Sigmoid colon (tissue), 4 donors: ENCODE measurements around the gene TANGO6.

ENCODE experiments used
- EP300 ChIP-seq, 4 donors: sonication (generic); formaldehyde crosslinking; IDR thresholded peaks; one replicate each; pipeline ENCODE4 v1.6.1; 2017; ENCODE audit warnings: antibody characterized with exemption in 4 of 4
- POLR2A ChIP-seq, 2 donors: fragments of 450-650 bp; IDR thresholded peaks; one replicate each; pipeline ENCODE4 v1.6.1; 2016; ENCODE audit warnings: antibody characterized with exemption in 2 of 2, mild to moderate bottlenecking in 2 of 2, moderate library complexity in 2 of 2
- POLR2AphosphoS5 ChIP-seq, 4 donors: sonication (generic); formaldehyde crosslinking; IDR thresholded peaks; one replicate each; pipeline ENCODE4 v1.6.1; 2017; ENCODE audit warnings: antibody characterized with exemption in 4 of 4
- TF ChIP-seq, protein P1 (sequence below), 4 experiments: fragments of 450-650 bp in 3 of 4; fragments of 200-600 bp in 1 of 4; IDR thresholded peaks; one replicate each; pipeline ENCODE4 v1.5.1; 2016 to 2019; ENCODE audit warnings: antibody characterized with exemption in 4 of 4, mild to moderate bottlenecking in 3 of 4, moderate library complexity in 2 of 4

DNA sequence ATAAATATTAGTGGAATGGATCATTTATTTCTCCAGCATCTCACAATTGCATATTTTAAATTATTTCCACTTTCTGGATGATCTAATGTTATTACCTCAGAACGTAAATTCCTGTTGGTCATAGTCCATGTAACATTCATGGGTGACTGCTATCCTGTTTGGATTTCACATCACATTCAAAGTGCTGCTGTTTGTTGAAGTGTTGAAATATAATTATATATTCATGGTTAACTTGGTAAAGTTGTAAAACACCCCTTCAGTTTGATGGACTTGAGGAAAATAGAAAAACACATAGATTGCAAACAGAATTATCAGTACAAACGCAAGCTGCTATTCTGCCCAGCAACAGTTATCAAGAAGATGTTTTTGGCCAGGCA lies 59.6 kb downstream of the TANGO6 start:
- TF ChIP-seq, protein P1, sequence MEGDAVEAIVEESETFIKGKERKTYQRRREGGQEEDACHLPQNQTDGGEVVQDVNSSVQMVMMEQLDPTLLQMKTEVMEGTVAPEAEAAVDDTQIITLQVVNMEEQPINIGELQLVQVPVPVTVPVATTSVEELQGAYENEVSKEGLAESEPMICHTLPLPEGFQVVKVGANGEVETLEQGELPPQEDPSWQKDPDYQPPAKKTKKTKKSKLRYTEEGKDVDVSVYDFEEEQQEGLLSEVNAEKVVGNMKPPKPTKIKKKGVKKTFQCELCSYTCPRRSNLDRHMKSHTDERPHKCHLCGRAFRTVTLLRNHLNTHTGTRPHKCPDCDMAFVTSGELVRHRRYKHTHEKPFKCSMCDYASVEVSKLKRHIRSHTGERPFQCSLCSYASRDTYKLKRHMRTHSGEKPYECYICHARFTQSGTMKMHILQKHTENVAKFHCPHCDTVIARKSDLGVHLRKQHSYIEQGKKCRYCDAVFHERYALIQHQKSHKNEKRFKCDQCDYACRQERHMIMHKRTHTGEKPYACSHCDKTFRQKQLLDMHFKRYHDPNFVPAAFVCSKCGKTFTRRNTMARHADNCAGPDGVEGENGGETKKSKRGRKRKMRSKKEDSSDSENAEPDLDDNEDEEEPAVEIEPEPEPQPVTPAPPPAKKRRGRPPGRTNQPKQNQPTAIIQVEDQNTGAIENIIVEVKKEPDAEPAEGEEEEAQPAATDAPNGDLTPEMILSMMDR (IDR thresholded peaks at IDR 0.05): no peak
- TF ChIP-seq POLR2A (IDR thresholded peaks at IDR 0.05) (no peak), POLR2AphosphoS5 (IDR thresholded peaks at IDR 0.05) (no peak), EP300 (IDR thresholded peaks at IDR 0.05) (no peak)
